Cardiac fibroblast (primary cell): ENCODE data around the gene KIF3B.
A peak's percentile ranks its signal among the peaks of the same experiment; 100 is the strongest.
"Not testable (repeated sequence)": the region's sequence is repeated elsewhere in the genome, so short reads cannot be mapped to it uniquely, and the experiment has no call there.

Experiments
- DNase-seq, 2 donors: peaks; one replicate each; pipeline versions ENCODE4 v3.0.0 to v3.0.0-alpha.2; 2010; ENCODE audit warnings: low read depth in 2 of 2
- H3K4me3 ChIP-seq, 2 donors: replicated peaks in 1 of 2; 1 replicate in 1 of 2; 2 replicates in 1 of 2; pipeline ENCODE4 v1.5.1; 2011; ENCODE audit warnings: low read depth in 2 of 2, low read length in 2 of 2, mild to moderate bottlenecking in 2 of 2, moderate library complexity in 1 of 2
- TF ChIP-seq, protein P1 (sequence below): IDR thresholded peaks from one replicate; pipeline ENCODE4 v1.5.1; 2011; ENCODE audit warnings: low read depth, mild to moderate bottlenecking, low read length, inconsistent platforms

KIF3B gene

GRCh38 chr20:32285621-32286371 is 8.3 kb downstream of the KIF3B start:
- DNase-seq: peak in 1 of 2 donors; percentile 37
- TF ChIP-seq, protein P1, sequence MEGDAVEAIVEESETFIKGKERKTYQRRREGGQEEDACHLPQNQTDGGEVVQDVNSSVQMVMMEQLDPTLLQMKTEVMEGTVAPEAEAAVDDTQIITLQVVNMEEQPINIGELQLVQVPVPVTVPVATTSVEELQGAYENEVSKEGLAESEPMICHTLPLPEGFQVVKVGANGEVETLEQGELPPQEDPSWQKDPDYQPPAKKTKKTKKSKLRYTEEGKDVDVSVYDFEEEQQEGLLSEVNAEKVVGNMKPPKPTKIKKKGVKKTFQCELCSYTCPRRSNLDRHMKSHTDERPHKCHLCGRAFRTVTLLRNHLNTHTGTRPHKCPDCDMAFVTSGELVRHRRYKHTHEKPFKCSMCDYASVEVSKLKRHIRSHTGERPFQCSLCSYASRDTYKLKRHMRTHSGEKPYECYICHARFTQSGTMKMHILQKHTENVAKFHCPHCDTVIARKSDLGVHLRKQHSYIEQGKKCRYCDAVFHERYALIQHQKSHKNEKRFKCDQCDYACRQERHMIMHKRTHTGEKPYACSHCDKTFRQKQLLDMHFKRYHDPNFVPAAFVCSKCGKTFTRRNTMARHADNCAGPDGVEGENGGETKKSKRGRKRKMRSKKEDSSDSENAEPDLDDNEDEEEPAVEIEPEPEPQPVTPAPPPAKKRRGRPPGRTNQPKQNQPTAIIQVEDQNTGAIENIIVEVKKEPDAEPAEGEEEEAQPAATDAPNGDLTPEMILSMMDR: no peak
- H3K4me3 ChIP-seq: no peak overlapping the region

GRCh38 chr20:32287231-32287638 is 9.8 kb downstream of the KIF3B start:
- TF ChIP-seq, protein P1: no peak
- no peak overlapping the region for H3K4me3 ChIP-seq
- DNase-seq: no peak

DNA sequence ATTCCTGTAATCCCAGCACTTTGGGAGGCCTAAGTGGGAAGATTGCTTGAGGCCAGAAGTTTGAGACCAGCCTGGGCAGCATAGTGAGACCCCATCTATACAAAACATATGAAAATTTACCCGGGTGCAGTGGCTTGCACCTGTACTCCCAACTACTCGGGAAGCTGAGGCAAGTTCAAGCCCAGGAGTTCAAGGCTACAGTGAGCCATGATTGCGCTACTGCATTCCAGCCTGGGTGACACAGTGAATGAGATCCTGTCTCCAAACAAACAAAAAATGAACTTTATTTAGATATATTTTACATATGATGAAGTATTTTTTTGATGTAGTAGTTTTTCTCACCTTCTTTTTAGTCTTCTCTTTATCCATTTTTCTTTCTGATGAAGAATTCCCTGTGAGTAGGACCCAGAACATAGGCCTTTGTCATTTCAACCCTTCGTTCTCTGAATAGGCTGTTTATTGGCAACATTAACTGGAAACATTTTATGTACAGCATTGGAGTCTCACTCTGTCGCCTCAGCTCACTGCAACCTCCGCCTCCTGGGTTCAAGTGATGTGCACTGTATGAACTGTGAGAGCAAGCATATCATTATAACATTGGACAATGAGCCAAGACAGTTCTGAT is 10.9 kb downstream of the KIF3B start:
- no peak for DNase-seq
- TF ChIP-seq, protein P1: no peak
- H3K4me3 ChIP-seq: no peak overlapping the region

- DNase-seq, H3K4me3 ChIP-seq: not testable (repeated sequence)
Measured at GRCh38 chr20:32289299-32289660, 11.8 kb downstream of the KIF3B start.

- TF ChIP-seq, protein P1: no peak
- no peak for DNase-seq
- H3K4me3 ChIP-seq: no peak overlapping the region
Measured at GRCh38 chr20:32289661-32290431, 12.4 kb downstream of the KIF3B start.

- TF ChIP-seq, protein P1: no peak
Measured at GRCh38 chr20:32291166-32291565, 13.7 kb downstream of the KIF3B start.

GRCh38 chr20:32292548-32292947 is 15.1 kb downstream of the KIF3B start:
- H3K4me3 ChIP-seq: no peak overlapping the region
- TF ChIP-seq, protein P1: no peak
- no peak for DNase-seq

More at GRCh38 chr20:32291166-32291565, 13.7 kb downstream of the KIF3B start:
- DNase-seq: no peak
- no peak overlapping the region for H3K4me3 ChIP-seq
